GM21825 (cell line): Measurements from ENCODE around the gene ESRRA.

ENCODE experiments used
- ATAC-seq: cut with Tn5 transposase; IDR thresholded peaks from one replicate; pipeline ENCODE4 v1.9.1; 2021; ENCODE audit warnings: mild to moderate bottlenecking, moderate library complexity; ENCODE audit not compliant: unreplicated experiment

ESRRA gene

DNA sequence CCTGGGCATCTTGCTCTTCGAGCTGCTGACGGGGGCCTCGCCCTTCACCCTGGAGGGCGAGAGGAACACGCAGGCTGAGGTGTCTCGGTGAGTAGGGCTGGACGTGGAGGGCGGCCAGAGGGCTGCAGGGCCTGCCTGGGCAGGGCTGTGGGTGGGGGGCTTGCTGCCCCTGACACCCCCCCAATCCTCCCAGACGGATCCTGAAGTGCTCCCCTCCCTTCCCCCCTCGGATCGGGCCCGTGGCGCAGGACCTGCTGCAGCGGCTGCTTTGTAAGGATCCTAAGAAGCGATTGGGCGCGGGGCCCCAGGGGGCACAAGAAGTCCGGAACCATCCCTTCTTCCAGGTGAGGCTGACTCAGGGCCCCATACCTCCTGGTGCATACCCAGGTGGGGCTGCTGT lies 56.3 kb downstream of the ESRRA start:
- ATAC-seq: no peak

DNA sequence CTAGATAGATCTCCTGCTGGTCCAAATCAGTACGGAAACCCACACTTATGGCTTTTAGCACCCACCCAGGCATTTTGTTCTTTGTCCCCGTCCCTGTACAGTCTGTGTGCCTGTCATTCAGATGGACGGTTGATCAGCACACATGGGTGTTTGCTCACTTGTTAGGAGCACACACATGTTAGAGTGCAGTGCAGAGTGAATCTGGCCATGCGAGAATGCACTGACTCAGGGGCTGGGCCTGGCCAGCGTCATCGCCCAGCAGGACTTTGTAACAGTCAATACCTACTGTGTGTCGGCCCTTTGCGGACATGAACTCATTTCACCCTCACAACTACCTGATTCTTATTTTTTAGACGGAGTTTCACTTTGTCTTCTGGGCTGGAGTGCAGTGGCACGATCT lies 57.0 kb downstream of the ESRRA start:
- ATAC-seq: no peak

DNA sequence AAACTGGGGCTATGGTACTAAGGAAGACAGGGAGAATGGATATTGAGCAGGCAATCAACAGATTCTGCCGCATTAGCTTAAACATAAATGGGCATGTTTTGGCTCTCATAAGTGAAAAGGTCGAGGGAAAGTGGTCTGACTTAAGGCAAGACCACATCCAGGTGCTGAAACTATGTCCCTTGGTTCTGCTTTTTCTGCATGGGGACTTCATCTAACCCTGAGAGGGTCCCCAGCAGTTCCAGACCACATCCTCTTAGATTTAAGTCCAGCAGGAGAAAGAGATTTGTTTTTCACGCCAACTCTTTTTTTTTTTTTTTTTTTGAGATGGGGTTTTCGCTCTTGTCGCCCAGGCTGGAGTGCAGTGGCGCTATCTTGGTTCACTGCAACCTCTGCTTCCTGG lies 59.1 kb downstream of the ESRRA start:
- ATAC-seq: no peak

DNA sequence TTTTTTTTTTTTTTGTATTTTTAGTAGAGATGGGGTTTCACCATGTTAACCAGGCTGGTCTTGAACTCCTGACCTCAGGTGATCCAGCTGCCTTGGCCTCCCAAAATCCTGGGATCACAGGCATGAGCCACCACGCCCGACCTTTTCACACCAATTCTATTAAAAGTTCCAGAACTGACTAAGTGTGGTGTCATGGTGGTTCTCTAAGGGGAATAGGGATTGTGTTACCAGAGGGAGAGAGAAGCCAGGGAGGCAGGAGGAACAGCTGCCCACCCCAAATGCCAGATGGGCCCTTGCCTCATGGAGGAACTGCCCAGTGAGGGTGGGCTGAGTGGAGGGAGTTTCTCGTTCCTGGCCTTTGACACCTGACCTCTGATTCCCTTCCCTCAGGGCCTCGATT lies 59.6 kb downstream of the ESRRA start:
- ATAC-seq: no peak
